ENCODE measurements around the gene LDHD.

Gene LDHD

DNA sequence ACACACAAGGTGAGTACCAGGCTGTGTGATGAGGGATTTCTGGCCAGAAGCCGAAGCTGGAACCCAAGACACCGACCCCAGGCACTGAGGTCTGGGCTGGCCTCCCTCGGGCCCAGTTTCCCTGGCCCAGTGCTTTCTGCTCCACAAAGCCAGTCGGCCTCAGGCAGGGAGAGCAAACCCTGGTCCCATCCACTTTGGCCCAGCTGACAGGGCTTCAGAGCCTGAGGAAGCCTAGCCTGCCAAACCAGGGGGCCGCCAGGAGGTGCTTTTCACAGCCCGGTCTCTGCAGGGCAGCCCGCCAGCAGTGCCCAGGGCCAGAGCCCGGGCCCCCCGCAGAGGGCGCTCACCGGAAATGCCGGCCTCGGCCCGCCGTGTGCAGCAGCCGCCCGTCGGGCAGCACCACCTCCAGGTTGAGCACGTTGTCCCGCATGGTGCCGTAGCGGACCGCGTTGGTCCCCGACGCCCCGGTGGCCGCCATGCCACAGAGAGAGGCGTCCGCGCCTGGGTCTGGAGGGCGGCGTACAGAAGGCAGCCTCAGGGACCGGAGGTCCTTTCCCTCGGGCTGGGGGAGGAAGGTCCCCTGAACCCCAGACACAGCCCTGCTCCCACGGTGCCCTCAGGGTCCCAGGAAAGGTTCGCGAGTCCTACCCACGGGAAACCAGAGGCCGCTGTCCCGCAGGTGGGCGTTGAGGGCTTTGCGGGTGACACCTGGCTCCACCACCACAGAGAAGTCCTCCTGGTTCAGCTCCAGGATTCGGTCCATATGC is 2.2 kb downstream of the LDHD start:
- no peak for DNase-seq

DNA sequence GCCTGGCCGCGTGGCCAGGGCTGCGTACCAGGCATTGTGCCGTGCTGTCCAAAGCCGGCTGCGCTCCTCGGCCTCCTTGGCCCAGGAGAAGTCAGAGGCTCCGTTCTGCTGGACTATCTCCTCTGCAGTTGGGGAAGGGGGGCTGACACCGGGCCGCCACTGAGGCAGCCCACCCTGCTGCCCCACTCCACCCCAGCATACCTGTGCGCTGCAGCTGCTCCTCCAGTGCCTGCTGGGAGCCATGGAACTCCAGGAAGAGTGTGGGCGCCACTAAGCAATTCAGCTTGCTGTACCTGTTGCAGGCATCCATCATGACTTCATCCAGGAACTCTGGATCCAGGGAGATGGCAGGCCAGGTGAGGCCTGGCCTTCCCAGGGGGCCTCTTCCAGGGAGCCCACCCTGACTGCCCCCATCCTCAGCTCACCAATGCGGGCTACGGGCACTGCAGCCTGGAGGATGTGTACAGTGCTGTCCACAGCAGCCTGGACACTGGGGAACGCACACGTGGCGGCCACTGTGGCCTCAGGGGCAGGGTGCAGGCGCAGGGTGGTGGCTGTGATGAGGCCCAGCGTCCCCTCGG is 2.9 kb downstream of the LDHD start:
- no peak for DNase-seq

DNA sequence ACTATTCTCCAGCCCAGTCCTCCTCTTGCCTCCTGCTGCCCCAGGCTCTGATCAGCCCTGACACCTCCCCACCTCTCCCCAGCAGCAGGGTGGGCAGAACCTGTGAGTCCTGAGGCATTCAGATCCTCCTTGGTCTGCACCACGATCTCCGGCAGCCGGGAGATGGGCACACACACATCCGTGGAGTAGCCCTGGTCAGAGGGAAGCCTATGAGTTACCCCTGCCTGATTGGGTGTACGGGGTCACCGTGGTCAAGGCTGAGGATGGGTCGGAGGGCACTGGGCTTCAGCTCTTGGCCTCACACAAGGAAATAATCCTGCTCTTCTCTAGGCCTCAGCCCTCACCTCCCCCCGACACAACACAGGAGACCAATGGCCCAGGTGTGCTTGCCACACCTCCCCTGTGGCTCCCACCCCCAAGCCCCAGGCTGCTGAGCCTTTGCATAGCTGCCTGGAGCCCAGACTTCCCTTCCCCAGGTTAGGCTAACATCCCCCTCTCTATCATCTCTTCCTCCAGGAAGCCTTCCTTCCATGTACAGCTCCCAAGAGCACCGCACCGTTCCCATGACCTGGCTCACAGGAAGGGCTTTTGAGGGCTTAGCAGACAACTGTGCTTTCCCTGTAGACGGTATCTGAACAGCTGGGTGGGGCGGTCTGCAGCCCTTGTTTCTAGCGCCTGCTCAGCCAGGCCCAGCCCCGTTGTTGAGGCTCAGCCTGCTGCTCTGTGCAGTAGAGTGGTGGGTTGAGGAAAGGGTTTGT is 3.7 kb downstream of the LDHD start:
- no peak for DNase-seq

DNA sequence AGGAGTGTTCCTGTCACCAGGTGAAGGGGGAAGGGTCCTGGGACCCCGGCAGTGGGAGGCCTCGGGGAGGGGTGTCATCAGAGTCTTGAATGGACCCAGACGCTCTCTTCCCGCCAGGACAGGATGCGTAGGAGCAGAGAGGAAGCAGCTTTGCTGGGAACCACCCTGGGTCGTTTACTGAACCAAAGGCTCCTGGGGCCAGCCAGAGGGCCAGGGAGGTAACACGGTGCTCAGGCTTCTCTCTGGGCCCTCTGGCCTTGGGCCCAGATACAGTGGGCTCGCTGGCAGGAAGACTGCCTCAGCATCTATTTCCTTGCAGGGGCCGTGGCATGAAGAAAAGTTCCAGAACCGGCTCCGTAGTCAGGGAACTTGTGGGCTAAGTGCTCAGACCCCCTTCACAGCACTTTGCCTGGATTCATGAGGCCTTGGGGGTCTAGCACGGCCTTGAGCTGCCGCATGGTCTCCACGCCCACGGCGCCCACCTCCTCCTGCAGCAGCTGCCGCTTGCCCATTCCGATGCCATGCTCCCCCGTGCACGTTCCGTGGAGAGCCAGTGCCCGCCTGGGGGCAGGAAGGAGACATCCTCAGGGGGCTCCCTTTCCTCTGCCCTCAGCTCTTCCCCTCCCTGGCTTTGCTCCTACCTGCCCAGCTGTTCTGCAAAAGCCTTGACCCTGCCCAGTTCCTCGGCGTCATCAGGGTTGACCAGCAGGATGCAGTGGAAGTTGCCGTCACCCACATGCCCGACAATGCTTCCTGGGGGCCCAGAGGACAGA is 4.4 kb downstream of the LDHD start:
- DNase-seq: no peak

GRCh38 chr16:75111514-75111940 is 5.1 kb downstream of the LDHD start:
- DNase-seq: no peak

DNA sequence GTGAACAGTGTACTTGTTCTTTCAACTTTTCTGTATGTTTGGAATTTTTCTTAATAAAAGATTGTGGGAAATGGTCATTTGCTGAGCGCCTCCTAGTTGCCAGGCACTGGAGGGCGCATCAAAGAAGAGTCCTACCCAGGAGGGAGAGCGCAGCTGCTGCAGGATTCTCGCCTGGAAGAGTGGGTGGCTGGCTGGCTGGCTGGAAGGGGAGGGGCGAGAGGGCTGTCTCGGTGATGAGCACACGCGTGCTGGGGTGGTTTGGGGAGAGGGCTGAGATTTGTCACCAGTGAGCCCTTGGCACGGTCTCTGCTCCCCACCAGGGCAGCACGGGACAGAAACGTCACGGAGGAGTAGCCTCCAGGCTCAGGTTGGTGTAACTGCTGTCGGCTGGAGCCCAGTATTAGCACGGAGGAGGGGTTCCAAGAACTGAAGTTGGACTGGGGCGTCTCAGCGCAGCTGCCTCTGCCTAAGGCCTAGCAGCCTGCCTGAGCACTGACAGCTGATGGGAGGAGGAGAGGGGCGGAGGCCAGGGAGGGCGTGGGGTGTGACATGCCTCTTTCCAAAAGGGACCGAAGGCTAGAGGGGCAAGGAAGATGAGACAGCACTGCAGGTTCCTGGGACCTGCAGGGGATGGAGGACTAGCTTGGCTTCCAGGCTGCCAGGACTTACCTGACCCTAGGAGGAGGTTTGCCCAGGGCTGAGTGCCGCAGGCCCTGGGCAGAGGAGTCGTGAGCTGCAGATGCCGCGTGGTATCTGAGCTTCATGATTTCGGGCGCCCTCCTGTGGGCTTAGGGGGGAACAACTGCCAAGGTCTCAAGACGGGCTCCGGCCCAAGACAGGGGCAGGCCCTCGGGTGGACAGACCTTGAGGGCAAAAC is 5.7 kb downstream of the LDHD start:
- peak; percentile 85 for DNase-seq

- no peak for DNase-seq
Observed at GRCh38 chr16:75109732-75110243, 6.8 kb downstream of the LDHD start.

GRCh38 chr16:75108792-75109731 is 7.5 kb downstream of the LDHD start:
- DNase-seq: peak; percentile 84

DNA sequence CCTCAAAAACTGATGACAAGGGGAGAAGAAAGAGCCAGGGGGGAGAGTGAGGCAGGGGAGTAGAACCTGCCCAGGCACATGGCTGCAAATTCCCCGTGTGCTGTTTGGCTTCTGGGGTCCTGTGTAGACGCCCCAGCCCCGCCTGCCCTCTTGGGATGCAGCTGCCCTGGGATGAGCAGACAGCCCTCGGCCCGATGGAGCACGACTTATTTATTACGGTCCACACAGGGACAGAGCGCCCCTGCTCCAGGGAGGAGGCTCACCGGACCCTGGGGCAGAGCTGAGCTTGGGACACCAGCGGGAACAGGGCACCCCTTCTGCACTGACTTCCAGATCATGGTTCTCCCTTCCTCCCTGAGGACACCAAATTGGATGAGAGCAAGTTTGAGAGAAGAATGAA is 9.1 kb downstream of the LDHD start:
- DNase-seq: no peak

DNA sequence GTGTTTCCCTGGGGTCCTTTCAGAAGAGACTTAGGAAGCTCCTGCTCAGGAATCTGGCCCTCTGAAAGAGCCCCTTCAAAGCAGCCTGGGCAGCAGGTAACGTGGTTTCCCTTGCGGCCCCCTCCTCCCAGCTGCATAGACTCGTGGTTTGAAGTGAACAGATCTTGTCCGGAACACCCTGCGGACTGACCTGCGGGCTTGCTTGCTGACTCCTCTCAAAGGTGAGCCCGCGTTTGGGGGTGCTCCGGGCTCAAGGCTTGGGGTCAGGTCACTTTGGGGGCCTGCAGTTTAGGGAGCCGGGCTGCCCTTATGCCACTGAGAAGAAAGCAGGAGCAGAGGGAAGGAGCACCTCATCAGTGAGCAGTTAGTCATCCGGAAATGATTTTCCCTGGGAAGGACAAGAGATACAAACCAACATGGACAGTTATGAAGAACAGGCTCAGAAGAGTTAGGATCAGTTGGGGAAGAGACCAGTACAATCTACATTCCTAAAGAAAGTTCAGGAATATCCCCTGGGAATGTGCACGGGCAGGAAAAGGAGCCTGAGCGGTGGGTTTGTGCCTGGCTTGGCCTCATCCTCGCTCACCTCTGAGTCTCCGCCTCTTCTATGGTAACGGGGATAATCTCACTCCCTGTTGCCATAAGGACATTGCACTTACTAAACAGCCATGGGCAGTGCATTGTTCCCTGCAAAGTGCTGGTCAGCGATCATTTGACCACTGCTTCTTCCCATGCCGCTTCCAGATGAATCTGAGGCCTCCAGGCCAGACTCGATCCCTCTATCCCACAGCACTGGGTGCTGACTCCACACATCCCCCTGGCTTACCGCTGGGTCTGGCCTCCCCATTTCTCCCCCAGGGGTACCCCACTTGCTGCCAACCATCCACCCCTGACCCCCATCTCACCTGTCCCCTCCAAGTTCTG is 10.0 kb downstream of the LDHD start:
- no peak for DNase-seq

DNA sequence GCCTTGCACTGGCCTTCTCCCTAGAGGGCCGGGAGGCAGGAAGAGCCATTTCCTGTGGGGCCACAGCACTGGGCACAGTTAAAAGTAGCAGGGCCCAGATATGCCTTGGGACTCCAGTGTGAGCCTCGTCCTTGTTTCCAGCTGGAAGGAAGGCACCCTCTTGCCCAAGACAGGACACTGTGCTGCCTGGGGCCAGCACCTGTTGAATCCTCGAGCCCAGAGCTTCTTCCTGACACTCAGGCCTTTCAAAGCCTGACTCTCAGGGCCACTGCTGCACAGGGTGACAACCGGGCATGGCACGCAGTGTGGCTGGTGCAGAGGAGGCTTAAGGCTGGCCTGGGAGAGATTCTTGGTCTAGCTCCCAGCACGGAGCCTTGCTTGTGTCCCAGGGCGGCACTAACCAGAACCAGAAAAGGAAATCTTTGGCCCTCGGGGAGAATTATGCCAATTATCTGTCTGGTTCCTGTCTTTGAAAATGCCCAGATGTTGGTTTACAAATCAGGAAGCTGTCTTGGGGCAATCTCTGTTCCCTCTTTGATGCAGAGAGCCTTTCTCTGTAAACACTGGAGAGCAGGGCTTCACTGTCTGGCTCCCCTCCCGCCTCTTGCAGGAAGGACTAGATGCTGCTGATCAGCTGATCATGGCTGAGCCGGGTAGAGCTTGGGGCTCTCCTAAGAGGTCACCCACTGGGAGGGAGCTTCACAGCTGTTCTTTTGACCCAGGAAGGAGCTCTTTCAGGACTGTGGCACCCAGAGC is 11.1 kb downstream of the LDHD start:
- DNase-seq: no peak

DNA sequence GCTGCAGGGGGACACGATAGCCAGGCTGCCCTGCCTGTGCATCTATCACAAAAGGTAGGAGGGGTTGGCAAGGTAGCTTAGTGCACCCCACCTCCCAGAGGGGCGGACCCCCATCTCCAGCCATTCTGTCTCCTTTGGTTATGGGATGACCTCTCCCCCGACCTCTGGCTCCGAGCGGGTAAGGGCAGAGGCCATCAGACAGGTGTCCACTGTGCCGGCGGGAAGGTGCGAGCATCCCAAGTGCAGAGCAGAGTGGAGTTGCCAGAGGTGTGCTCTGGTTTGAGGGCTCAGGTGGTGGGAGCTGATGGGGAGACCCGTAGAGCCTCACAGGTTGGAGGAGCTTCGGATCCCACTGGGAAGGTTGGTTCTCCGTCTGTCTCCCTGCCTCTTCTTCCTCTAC is 11.7 kb downstream of the LDHD start:
- no peak for DNase-seq

- no peak for DNase-seq
Observed at GRCh38 chr16:75103994-75104393, 12.6 kb downstream of the LDHD start.

GRCh38 chr16:75102595-75102994 is 14.0 kb downstream of the LDHD start:
- DNase-seq: no peak

DNA sequence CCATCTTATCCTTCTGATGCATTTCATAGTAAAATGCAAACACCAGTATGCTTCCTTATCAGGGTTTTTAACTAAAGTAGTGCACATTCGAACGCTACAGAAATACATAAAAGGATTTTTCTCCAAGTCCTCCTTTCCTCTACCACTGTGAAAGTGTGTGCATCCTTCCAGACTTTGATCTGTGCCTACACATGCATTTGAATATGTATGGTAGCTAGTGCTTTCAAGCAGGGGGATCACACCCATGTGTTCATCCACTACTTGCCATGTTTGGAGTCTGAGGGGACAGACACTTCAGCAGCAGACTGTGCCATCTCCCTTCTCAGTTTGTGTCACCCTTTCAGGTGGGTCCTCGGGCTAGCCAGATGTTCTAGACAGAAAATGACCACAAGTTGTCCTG is 14.9 kb downstream of the LDHD start:
- no peak for DNase-seq

GRCh38 chr16:75100603-75100990 is 16.0 kb downstream of the LDHD start:
- DNase-seq: no peak

DNA sequence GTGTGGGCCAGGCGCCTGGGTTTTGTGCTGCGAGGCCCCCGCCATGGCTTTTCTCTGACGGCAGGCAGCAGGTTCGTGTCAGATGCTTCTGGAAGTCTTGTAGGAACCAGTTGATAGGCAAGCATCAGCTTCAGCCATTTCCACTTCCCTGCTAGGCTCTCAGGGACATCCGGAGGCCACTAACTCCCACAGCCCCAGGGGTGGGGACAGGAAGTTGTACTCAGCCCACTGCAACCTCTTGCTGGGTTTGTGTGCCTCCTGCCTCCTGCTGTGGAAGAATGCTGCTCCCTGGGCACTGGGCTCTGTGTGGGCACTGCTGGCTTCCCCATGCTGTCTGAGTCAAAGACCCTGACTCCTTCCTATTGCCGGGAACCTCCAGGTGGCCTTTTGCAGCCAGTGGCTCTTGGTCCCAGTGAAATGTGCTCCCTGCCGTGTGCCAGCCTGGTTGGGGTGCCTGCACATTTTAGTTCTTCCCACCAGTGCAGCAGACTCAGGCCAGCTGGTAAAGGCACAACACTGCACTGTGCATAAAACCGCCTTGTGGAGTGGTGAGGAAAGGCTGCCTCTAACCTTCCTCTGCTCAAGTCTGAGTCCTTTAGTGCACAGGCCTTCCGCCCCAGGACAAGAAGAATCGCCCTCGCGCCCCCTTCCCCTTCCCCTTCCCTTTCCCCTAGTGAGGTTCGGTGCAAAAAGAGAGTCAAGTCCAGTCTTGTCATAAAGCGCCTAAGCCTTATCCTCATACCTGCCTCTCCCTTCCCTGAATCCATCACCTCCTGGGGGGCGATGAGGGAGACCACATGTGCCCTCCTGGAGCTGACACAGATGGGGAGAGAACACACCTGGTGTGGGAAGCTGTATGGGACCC is 16.6 kb downstream of the LDHD start:
- DNase-seq: peak in 1 of 2 donors; percentile 57
